Measurements from ENCODE around the gene FLOT1. TPM values are rescaled to one million over a fixed set of nuclear protein-coding genes. Genes with fewer than 3 reads are reported as not detected.

FLOT1 gene
- total and polyA plus RNA-seq, 2 of the 13 experiments (the other 11 are each of a cell fraction or from before 2014, with no cell fraction given), result 82.3 to 130 TPM

DNA sequence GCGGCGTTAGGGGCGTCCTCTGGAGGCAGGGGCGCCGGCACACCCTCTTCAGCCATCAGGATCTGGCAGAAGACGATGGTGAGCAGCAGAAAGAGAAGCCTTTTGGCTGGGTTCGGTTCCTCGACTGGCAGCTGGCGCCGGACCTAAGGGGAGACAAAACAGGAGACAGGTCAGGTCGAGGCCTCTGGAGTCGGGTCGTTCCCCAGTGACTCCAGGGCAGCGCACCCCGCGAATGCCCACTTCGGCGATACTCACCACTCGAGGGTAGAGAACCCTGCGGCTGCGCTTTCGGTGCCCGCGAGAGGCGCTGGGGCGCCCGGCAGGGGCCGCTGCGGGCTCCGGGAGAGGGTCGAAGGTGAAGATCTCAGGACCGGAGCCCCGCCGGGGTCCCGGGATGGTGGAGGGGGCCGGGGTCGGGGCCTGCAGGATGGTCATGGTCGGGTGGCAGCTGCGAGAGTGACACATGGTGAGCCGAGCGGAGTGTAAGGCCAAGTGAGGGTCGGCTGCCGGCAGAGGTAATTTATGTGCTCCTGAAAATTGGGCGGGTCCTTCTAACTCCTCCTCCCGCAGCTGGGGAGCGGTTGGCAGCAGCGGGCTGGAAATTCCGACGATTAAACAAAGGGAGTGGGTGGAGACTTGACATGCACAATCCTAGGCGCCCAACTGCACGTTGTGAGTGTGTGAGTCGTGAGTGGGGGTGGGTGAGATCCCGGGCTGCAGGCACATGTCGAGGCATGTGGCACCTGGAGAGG is 1.7 kb upstream of the FLOT1 start, which contains the start of gene IER3 (continued):
- no peak for TF ChIP-seq MAFG (CRISPR knock-in tag; IDR thresholded peaks at IDR 0.05)
- TF ChIP-seq, protein P1, sequence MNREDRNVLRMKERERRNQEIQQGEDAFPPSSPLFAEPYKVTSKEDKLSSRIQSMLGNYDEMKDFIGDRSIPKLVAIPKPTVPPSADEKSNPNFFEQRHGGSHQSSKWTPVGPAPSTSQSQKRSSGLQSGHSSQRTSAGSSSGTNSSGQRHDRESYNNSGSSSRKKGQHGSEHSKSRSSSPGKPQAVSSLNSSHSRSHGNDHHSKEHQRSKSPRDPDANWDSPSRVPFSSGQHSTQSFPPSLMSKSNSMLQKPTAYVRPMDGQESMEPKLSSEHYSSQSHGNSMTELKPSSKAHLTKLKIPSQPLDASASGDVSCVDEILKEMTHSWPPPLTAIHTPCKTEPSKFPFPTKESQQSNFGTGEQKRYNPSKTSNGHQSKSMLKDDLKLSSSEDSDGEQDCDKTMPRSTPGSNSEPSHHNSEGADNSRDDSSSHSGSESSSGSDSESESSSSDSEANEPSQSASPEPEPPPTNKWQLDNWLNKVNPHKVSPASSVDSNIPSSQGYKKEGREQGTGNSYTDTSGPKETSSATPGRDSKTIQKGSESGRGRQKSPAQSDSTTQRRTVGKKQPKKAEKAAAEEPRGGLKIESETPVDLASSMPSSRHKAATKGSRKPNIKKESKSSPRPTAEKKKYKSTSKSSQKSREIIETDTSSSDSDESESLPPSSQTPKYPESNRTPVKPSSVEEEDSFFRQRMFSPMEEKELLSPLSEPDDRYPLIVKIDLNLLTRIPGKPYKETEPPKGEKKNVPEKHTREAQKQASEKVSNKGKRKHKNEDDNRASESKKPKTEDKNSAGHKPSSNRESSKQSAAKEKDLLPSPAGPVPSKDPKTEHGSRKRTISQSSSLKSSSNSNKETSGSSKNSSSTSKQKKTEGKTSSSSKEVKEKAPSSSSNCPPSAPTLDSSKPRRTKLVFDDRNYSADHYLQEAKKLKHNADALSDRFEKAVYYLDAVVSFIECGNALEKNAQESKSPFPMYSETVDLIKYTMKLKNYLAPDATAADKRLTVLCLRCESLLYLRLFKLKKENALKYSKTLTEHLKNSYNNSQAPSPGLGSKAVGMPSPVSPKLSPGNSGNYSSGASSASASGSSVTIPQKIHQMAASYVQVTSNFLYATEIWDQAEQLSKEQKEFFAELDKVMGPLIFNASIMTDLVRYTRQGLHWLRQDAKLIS (CRISPR knock-in tag; IDR thresholded peaks at IDR 0.05), result peak; percentile 98
- TF ChIP-seq ZNF567 (CRISPR knock-in tag; IDR thresholded peaks at IDR 0.05; ENCODE audit: borderline replicate concordance), result peak; percentile 93
- TF ChIP-seq LCORL (IDR thresholded peaks at IDR 0.05), result peak; percentile 10; the same call in 1 of the 2 replicates
- peak; percentile 95 for TF ChIP-seq LCORL (CRISPR knock-in tag; IDR thresholded peaks at IDR 0.05)
- no peak; the same call in 1 of the 2 replicates for TF ChIP-seq ZNF780A (CRISPR knock-in tag; IDR thresholded peaks at IDR 0.05)
- TF ChIP-seq SMARCE1 (IDR thresholded peaks at IDR 0.05; ENCODE audit: borderline replicate concordance), result no peak
- peak; percentile 84 for TF ChIP-seq MIXL1 (CRISPR knock-in tag; IDR thresholded peaks at IDR 0.05)
- no peak; the same call in none of the 2 replicates for TF ChIP-seq MAF1 (CRISPR knock-in tag; IDR thresholded peaks at IDR 0.05; ENCODE audit: borderline replicate concordance)
- TF ChIP-seq, protein P2, sequence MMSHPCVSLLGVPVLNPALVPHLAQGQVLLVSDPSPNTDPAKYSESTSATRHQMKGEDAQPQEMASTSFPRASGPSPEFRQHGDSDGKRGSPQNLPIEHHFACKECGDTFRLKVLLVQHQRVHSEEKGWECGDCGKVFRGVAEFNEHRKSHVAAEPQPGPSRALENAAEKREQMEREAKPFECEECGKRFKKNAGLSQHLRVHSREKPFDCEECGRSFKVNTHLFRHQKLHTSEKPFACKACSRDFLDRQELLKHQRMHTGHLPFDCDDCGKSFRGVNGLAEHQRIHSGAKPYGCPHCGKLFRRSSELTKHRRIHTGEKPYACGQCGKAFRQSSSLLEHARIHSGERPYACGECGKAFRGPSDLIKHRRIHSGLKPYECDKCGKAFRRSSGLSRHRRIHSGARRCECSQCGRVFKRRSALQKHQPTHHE (CRISPR knock-in tag; IDR thresholded peaks at IDR 0.05; ENCODE audit: borderline replicate concordance), result peak; percentile 81; the same call in 1 of the 2 replicates
- TF ChIP-seq ZNF790 (CRISPR knock-in tag; IDR thresholded peaks at IDR 0.05; ENCODE audit: borderline replicate concordance), result no peak
- TF ChIP-seq KLF9 (CRISPR knock-in tag; IDR thresholded peaks at IDR 0.05; ENCODE audit: low read depth), result peak; percentile 34; the same call in 1 of the 2 replicates
- TF ChIP-seq, protein P3, sequence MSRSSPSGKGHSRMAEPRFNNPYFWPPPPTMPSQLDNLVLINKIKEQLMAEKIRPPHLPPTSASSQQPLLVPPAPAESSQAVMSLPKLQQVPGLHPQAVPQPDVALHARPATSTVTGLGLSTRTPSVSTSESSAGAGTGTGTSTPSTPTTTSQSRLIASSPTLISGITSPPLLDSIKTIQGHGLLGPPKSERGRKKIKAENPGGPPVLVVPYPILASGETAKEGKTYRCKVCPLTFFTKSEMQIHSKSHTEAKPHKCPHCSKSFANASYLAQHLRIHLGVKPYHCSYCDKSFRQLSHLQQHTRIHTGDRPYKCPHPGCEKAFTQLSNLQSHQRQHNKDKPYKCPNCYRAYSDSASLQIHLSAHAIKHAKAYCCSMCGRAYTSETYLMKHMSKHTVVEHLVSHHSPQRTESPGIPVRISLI (CRISPR knock-in tag; IDR thresholded peaks at IDR 0.05; ENCODE audit: borderline replicate concordance), result peak; percentile 69; the same call in 1 of the 2 replicates
- peak; percentile 37 for TF ChIP-seq BRD4 (CRISPR knock-in tag; IDR thresholded peaks at IDR 0.05)
- peak; percentile 90 for TF ChIP-seq ZNF564 (CRISPR knock-in tag; IDR thresholded peaks at IDR 0.05)
- TF ChIP-seq CREB1 (IDR thresholded peaks at IDR 0.05), result no peak
- TF ChIP-seq CREB1 (CRISPR knock-in tag; IDR thresholded peaks at IDR 0.05), result no peak
- no peak; the same call in 1 of the 2 replicates for TF ChIP-seq GZF1 (CRISPR knock-in tag; IDR thresholded peaks at IDR 0.05)
- peak; percentile 83 for TF ChIP-seq ATF7-NPFF (CRISPR knock-in tag; IDR thresholded peaks at IDR 0.05; ENCODE audit: low read depth)
- TF ChIP-seq NPAS2 (CRISPR knock-in tag; IDR thresholded peaks at IDR 0.05; ENCODE audit: borderline replicate concordance), result no peak
- peak; percentile 86; the same call in 1 of the 2 replicates for TF ChIP-seq MIER3 (CRISPR knock-in tag; IDR thresholded peaks at IDR 0.05; ENCODE audit: borderline replicate concordance)
- TF ChIP-seq ZNF263 (CRISPR knock-in tag; IDR thresholded peaks at IDR 0.05), result peak; percentile 75
- TF ChIP-seq MTA1 (CRISPR knock-in tag; IDR thresholded peaks at IDR 0.05; ENCODE audit: borderline replicate concordance), result no peak
- TF ChIP-seq ZFP36 (IDR thresholded peaks at IDR 0.05; ENCODE audit: borderline replicate concordance, low read depth, low read length, partially characterized antibody), result no peak
- TF ChIP-seq HES4 (CRISPR knock-in tag; IDR thresholded peaks at IDR 0.05; ENCODE audit: borderline replicate concordance), result no peak; the same call in 1 of the 2 replicates
- TF ChIP-seq RFX5 (IDR thresholded peaks at IDR 0.05; ENCODE audit: low read depth, low read length), result no peak; the same call in 1 of the 2 replicates
